Mesangial cell (primary cell): ENCODE measurements around the gene ANKRD13D. TPM values are rescaled to one million over a fixed set of nuclear protein-coding genes. Genes with fewer than 3 reads are reported as not detected.

ENCODE experiments used
- total RNA-seq: library from RNA; depleted of rRNA; stranded (reverse); fragments of >200 nt; gene quantifications from 2 replicates; pipeline ENCODE4 v1.2.3, GENCODE V29; 2015

ANKRD13D gene
- 31.4 and 32.5 TPM in 2 replicates for total RNA-seq

GRCh38 chr11:67289226-67289650, at the start of gene ANKRD13D:
Gene ANKRD13D (plus strand): TSS chr11:67289303. CDS start chr11:67289461, 158 bp downstream.

GRCh38 chr11:67266449-67267187, 22.5 kb upstream of the ANKRD13D start, which contains the start of gene GRK2:
Gene GRK2 (plus strand): TSS chr11:67266473. CDS start chr11:67266700, 227 bp downstream.

GRCh38 chr11:67303132-67303834, 14.2 kb downstream of the ANKRD13D start, which contains the start of gene SSH3:
Gene SSH3 (plus strand): TSS chr11:67303530. CDS start chr11:67303626, 96 bp downstream.

Other genes starting within 250 kb of the ANKRD13D start
- gene RHOD, start 232.5 kb upstream of the ANKRD13D start, total RNA-seq, result 38.5 and 94.6 TPM in 2 replicates
- gene KDM2A, start 170.0 kb upstream of the ANKRD13D start, total RNA-seq, result 28.2 and 39.9 TPM in 2 replicates
- gene GRK2, start 22.8 kb upstream of the ANKRD13D start, total RNA-seq, result 36.5 and 39.3 TPM in 2 replicates
- gene SSH3, start 14.2 kb downstream of the ANKRD13D start, total RNA-seq, result 20.2 and 57.3 TPM in 2 replicates
- 117 and 123 TPM in 2 replicates for gene POLD4, start 64.2 kb downstream of the ANKRD13D start, total RNA-seq
- gene CLCF1, start 84.3 kb downstream of the ANKRD13D start, total RNA-seq, result 17.8 and 29.8 TPM in 2 replicates
- 7.4 and 9.8 TPM in 2 replicates for gene RAD9A, start 102.7 kb downstream of the ANKRD13D start, total RNA-seq
- gene PPP1CA, start 112.6 kb downstream of the ANKRD13D start, total RNA-seq, result 266 and 298 TPM in 2 replicates
- gene TBC1D10C, start 114.8 kb downstream of the ANKRD13D start, total RNA-seq, result 0.33 and 0.76 TPM in 2 replicates
- gene CARNS1, start 126.4 kb downstream of the ANKRD13D start, total RNA-seq, result 0.33 and 7.5 TPM in 2 replicates
- gene RPS6KB2, start 139.2 kb downstream of the ANKRD13D start, total RNA-seq, result 55.7 and 76.3 TPM in 2 replicates
- 0.25 and 1.8 TPM in 2 replicates for gene PTPRCAP, start 148.4 kb downstream of the ANKRD13D start, total RNA-seq
- 145 and 203 TPM in 2 replicates for gene CORO1B, start 154.2 kb downstream of the ANKRD13D start, total RNA-seq
- not detected in 2 replicates for gene GPR152, start 163.4 kb downstream of the ANKRD13D start, total RNA-seq
- not detected in 2 replicates for gene CABP4, start 166.1 kb downstream of the ANKRD13D start, total RNA-seq
- gene TMEM134, start 179.9 kb downstream of the ANKRD13D start, total RNA-seq, result 58.2 and 61.9 TPM in 2 replicates
- 59.2 and 87.3 TPM in 2 replicates for gene AIP, start 193.7 kb downstream of the ANKRD13D start, total RNA-seq
- gene PITPNM1, start 216.1 kb downstream of the ANKRD13D start, total RNA-seq, result 93.2 and 138 TPM in 2 replicates
- 107 and 165 TPM in 2 replicates for gene CDK2AP2, start 218.9 kb downstream of the ANKRD13D start, total RNA-seq
- gene CABP2, start 234.1 kb downstream of the ANKRD13D start, total RNA-seq, result not detected in 2 replicates